Caki2 (cell line): ENCODE measurements around the gene ATAD2B. TPM values are rescaled to one million over a fixed set of nuclear protein-coding genes. Genes with fewer than 3 reads are reported as not detected.

Experiments used
- DNase-seq: peaks from one replicate; pipeline ENCODE4 v3.0.0-alpha.2; 2015; ENCODE audit warnings: low read depth
- in situ Hi-C: cut with HindIII; loops from 2 replicates; pipeline ENCODE4 v1.10.0; 2016; ENCODE audit warnings: low sequenced_read_pairs, low pct_unique_long_range_greater_than_20kb, mixed read lengths
- total RNA-seq: library from RNA; depleted of rRNA; stranded (reverse); fragments of >200 nt; shearing (Covaris generic); gene quantifications from 2 replicates; pipeline ENCODE4 v1.2.3, GENCODE V29; 2014; ENCODE audit warnings: low replicate concordance

ATAD2B gene
- total RNA-seq, 1 experiment from 2014 or later = 5.7 TPM

GRCh38 chr2:23722255-23722654 is 204.7 kb downstream of the ATAD2B start:
- in situ Hi-C loops = no loop called here
- no peak for DNase-seq

- in situ Hi-C loops = no loop called here
- no peak for DNase-seq
Observed at GRCh38 chr2:23721454-23721826, 205.5 kb downstream of the ATAD2B start.

- DNase-seq = no peak
- in situ Hi-C loops = no loop called here
Observed at GRCh38 chr2:23720705-23721453, 206.0 kb downstream of the ATAD2B start.

GRCh38 chr2:23719716-23720115 is 207.2 kb downstream of the ATAD2B start:
- no peak for DNase-seq
- in situ Hi-C loops = no loop called here

GRCh38 chr2:23718931-23719700 is 207.8 kb downstream of the ATAD2B start:
- no peak for DNase-seq
- in situ Hi-C loops = no loop called here

- in situ Hi-C loops = no loop called here
- DNase-seq = no peak
Observed at GRCh38 chr2:23713351-23713750, 213.6 kb downstream of the ATAD2B start.

GRCh38 chr2:23712756-23713151 is 214.2 kb downstream of the ATAD2B start:
- DNase-seq = no peak
- in situ Hi-C loops = no loop called here

GRCh38 chr2:23711979-23712755 is 214.8 kb downstream of the ATAD2B start:
- no peak for DNase-seq
- in situ Hi-C loops = no loop called here

GRCh38 chr2:23709311-23709710 is 217.6 kb downstream of the ATAD2B start:
- no peak for DNase-seq
- in situ Hi-C loops = no loop called here

- no peak for DNase-seq
- in situ Hi-C loops = no loop called here
Observed at GRCh38 chr2:23708771-23709170, 218.2 kb downstream of the ATAD2B start.

- no peak for DNase-seq
- in situ Hi-C loops = no loop called here
Observed at GRCh38 chr2:23707096-23707495, 219.8 kb downstream of the ATAD2B start.

- DNase-seq = no peak
- in situ Hi-C loops = no loop called here
Observed at GRCh38 chr2:23706613-23707078, 220.3 kb downstream of the ATAD2B start.

- in situ Hi-C loops = no loop called here
- no peak for DNase-seq
Observed at GRCh38 chr2:23705771-23706612, 220.9 kb downstream of the ATAD2B start.

- DNase-seq = no peak
- in situ Hi-C loops = no loop called here
Observed at GRCh38 chr2:23703583-23704385, 223.1 kb downstream of the ATAD2B start.

- no peak for DNase-seq
- in situ Hi-C loops = no loop called here
Observed at GRCh38 chr2:23703037-23703582, 223.8 kb downstream of the ATAD2B start.

- no peak for DNase-seq
- in situ Hi-C loops = no loop called here
Observed at GRCh38 chr2:23700627-23701026, 226.3 kb downstream of the ATAD2B start.

GRCh38 chr2:23699580-23699925 is 227.4 kb downstream of the ATAD2B start:
- in situ Hi-C loops = no loop called here
- no peak for DNase-seq
